Measurements from ENCODE around the gene COL23A1. TPM values are rescaled to one million over a fixed set of nuclear protein-coding genes. Genes with fewer than 3 reads are reported as not detected.

The COL23A1 gene
- total and polyA plus RNA-seq, 3 experiments from 2014 or later: 0.20 to 0.28 TPM; not detected in 1

- H3K36me3 Mint-ChIP-seq: no peaks in the 10 kb centered on the region
- H3K27me3 ChIP-seq (ENCODE audit: insufficient read depth, low read length, poor library complexity, severe bottlenecking): no peaks in the 10 kb centered on the region
- POLR2A ChIA-PET: no interaction called here
These were observed 132.7 kb downstream of the COL23A1 start for GRCh38 chr5:178457471-178457870.

GRCh38 chr5:178455480-178455835 is 134.7 kb downstream of the COL23A1 start:
- H3K4me1 ChIP-seq (ENCODE audit: insufficient read depth, low read length): no peaks in the 10 kb centered on the region
- Mint-ChIP-seq H3K4me1 (no peaks in the 10 kb centered on the region), H3K27me3 (peaks cover 0 to 2% of the 10 kb centered on the region in 2 donors), H3K9me3 (no peaks in the 10 kb centered on the region), H3K27ac (no peak overlapping the region), H3K36me3 (no peaks in the 10 kb centered on the region), H3K4me3 (no peak overlapping the region)
- POLR2A ChIA-PET: no interaction called here
- H3K9me3 ChIP-seq (ENCODE audit: low read length): no peaks in the 10 kb centered on the region
- no peak for DNase-seq
- no peak overlapping the region for H3K27ac ChIP-seq (ENCODE audit: low read depth, low read length)
- H3K4me3 ChIP-seq (ENCODE audit: low read length): no peak overlapping the region
- H3K36me3 ChIP-seq (ENCODE audit: insufficient read depth, low read length): no peaks in the 10 kb centered on the region
- CTCF ChIA-PET: no interaction called here
- H3K27me3 ChIP-seq (ENCODE audit: insufficient read depth, low read length, poor library complexity, severe bottlenecking): no peaks in the 10 kb centered on the region

More at GRCh38 chr5:178457471-178457870, 132.7 kb downstream of the COL23A1 start:
- CTCF ChIA-PET: no interaction called here
- Mint-ChIP-seq H3K4me3 (no peak overlapping the region), H3K9me3 (no peaks in the 10 kb centered on the region), H3K27ac (peak overlapping the region in 1 of 8 donors; percentile 54), H3K27me3 (no peaks in the 10 kb centered on the region), H3K4me1 (no peaks in the 10 kb centered on the region)
- no peak for DNase-seq
- H3K4me3 ChIP-seq (ENCODE audit: low read length): no peak overlapping the region
- H3K9me3 ChIP-seq (ENCODE audit: low read length): no peaks in the 10 kb centered on the region
- H3K36me3 ChIP-seq (ENCODE audit: insufficient read depth, low read length): no peaks in the 10 kb centered on the region
- no peaks in the 10 kb centered on the region for H3K4me1 ChIP-seq (ENCODE audit: insufficient read depth, low read length)
- no peak overlapping the region for H3K27ac ChIP-seq (ENCODE audit: low read depth, low read length)

- no peaks in the 10 kb centered on the region for H3K4me1 ChIP-seq (ENCODE audit: insufficient read depth, low read length)
- no peak overlapping the region for H3K4me3 Mint-ChIP-seq
- no peak overlapping the region for H3K27ac Mint-ChIP-seq
These were observed 135.2 kb downstream of the COL23A1 start for GRCh38 chr5:178454821-178455479.

GRCh38 chr5:178454303-178454702 is 135.9 kb downstream of the COL23A1 start:
- DNase-seq: no peak
- Mint-ChIP-seq H3K27me3 (peaks cover 9 to 11% of the 10 kb centered on the region in 2 donors), H3K4me3 (no peak overlapping the region), H3K9me3 (no peaks in the 10 kb centered on the region), H3K27ac (no peak overlapping the region), H3K36me3 (no peaks in the 10 kb centered on the region), H3K4me1 (no peaks in the 10 kb centered on the region)
- CTCF ChIA-PET: no interaction called here
- Histone ChIP-seq H3K27me3 (ENCODE audit: insufficient read depth, low read length, poor library complexity, severe bottlenecking) (no peaks in the 10 kb centered on the region), H3K4me1 (ENCODE audit: insufficient read depth, low read length) (no peaks in the 10 kb centered on the region), H3K4me3 (ENCODE audit: low read length) (no peak overlapping the region), H3K9me3 (ENCODE audit: low read length) (no peaks in the 10 kb centered on the region), H3K36me3 (ENCODE audit: insufficient read depth, low read length) (no peaks in the 10 kb centered on the region), H3K27ac (ENCODE audit: low read depth, low read length) (no peak overlapping the region)
- POLR2A ChIA-PET: no interaction called here

More at GRCh38 chr5:178454821-178455479, 135.2 kb downstream of the COL23A1 start:
- Mint-ChIP-seq H3K9me3 (no peaks in the 10 kb centered on the region), H3K36me3 (no peaks in the 10 kb centered on the region), H3K4me1 (no peaks in the 10 kb centered on the region), H3K27me3 (peaks cover 4 to 7% of the 10 kb centered on the region in 2 donors)
- no peak overlapping the region for H3K4me3 ChIP-seq (ENCODE audit: low read length)
- no peak for DNase-seq
- no peaks in the 10 kb centered on the region for H3K27me3 ChIP-seq (ENCODE audit: insufficient read depth, low read length, poor library complexity, severe bottlenecking)
- H3K9me3 ChIP-seq (ENCODE audit: low read length): no peaks in the 10 kb centered on the region
- POLR2A ChIA-PET: no interaction called here
- CTCF ChIA-PET: no interaction called here
- H3K36me3 ChIP-seq (ENCODE audit: insufficient read depth, low read length): no peaks in the 10 kb centered on the region
- no peak overlapping the region for H3K27ac ChIP-seq (ENCODE audit: low read depth, low read length)

GRCh38 chr5:178453224-178453623 is 137.0 kb downstream of the COL23A1 start:
- CTCF ChIA-PET: no interaction called here
- H3K9me3 Mint-ChIP-seq: no peaks in the 10 kb centered on the region
- H3K4me1 ChIP-seq (ENCODE audit: insufficient read depth, low read length): no peaks in the 10 kb centered on the region
- no peak for DNase-seq
- no peak overlapping the region for H3K4me3 ChIP-seq (ENCODE audit: low read length)
- no peaks in the 10 kb centered on the region for H3K9me3 ChIP-seq (ENCODE audit: low read length)
- POLR2A ChIA-PET: no interaction called here
- no peaks in the 10 kb centered on the region for H3K36me3 ChIP-seq (ENCODE audit: insufficient read depth, low read length)
- H3K4me3 Mint-ChIP-seq: no peak overlapping the region
- peaks cover 9 to 19% of the 10 kb centered on the region in 2 donors for H3K27me3 Mint-ChIP-seq
- H3K27ac ChIP-seq (ENCODE audit: low read depth, low read length): no peak overlapping the region
- H3K4me1 Mint-ChIP-seq: no peaks in the 10 kb centered on the region
- H3K27ac Mint-ChIP-seq: no peak overlapping the region
- H3K27me3 ChIP-seq (ENCODE audit: insufficient read depth, low read length, poor library complexity, severe bottlenecking): no peaks in the 10 kb centered on the region
- no peaks in the 10 kb centered on the region for H3K36me3 Mint-ChIP-seq

GRCh38 chr5:178450121-178451028 is 139.8 kb downstream of the COL23A1 start:
- H3K36me3 ChIP-seq (ENCODE audit: insufficient read depth, low read length): no peaks in the 10 kb centered on the region
- no peaks in the 10 kb centered on the region for H3K36me3 Mint-ChIP-seq
- POLR2A ChIA-PET: no interaction called here
- no peak overlapping the region for H3K4me3 Mint-ChIP-seq
- no peaks in the 10 kb centered on the region for H3K9me3 ChIP-seq (ENCODE audit: low read length)
- no peak overlapping the region for H3K4me3 ChIP-seq (ENCODE audit: low read length)
- H3K4me1 Mint-ChIP-seq: no peaks in the 10 kb centered on the region
- DNase-seq: no peak
- H3K27ac Mint-ChIP-seq: no peak overlapping the region
- peaks cover 11 to 27% of the 10 kb centered on the region in 2 donors for H3K27me3 Mint-ChIP-seq
- H3K9me3 Mint-ChIP-seq: peaks cover 0 to 3% (median 0%) of the 10 kb centered on the region in 5 donors
- H3K27ac ChIP-seq (ENCODE audit: low read depth, low read length): no peak overlapping the region
- H3K27me3 ChIP-seq (ENCODE audit: insufficient read depth, low read length, poor library complexity, severe bottlenecking): no peaks in the 10 kb centered on the region
- no peaks in the 10 kb centered on the region for H3K4me1 ChIP-seq (ENCODE audit: insufficient read depth, low read length)
- CTCF ChIA-PET: interaction anchor here (1.0 kb wide), 1 partner anchor 11 kb away, joined by 4 read pairs; no protein-coding TSS in a partner anchor

GRCh38 chr5:178449163-178450070 is 140.8 kb downstream of the COL23A1 start:
- H3K4me3 Mint-ChIP-seq: no peak overlapping the region
- CTCF ChIA-PET: no interaction called here

More at GRCh38 chr5:178449163-178450070, 140.8 kb downstream of the COL23A1 start:
- H3K36me3 Mint-ChIP-seq: no peaks in the 10 kb centered on the region
- no peaks in the 10 kb centered on the region for H3K4me1 Mint-ChIP-seq
- DNase-seq: no peak
- peaks cover 0 to 5% (median 1%) of the 10 kb centered on the region in 5 donors for H3K9me3 Mint-ChIP-seq
- POLR2A ChIA-PET: no interaction called here
- H3K36me3 ChIP-seq (ENCODE audit: insufficient read depth, low read length): no peaks in the 10 kb centered on the region
- H3K27ac Mint-ChIP-seq: no peak overlapping the region
- H3K27ac ChIP-seq (ENCODE audit: low read depth, low read length): peak overlapping the region; percentile 28
- H3K4me1 ChIP-seq (ENCODE audit: insufficient read depth, low read length): no peaks in the 10 kb centered on the region
- H3K27me3 ChIP-seq (ENCODE audit: insufficient read depth, low read length, poor library complexity, severe bottlenecking): no peaks in the 10 kb centered on the region
- no peak overlapping the region for H3K4me3 ChIP-seq (ENCODE audit: low read length)
- peaks cover 16 to 34% of the 10 kb centered on the region in 2 donors for H3K27me3 Mint-ChIP-seq
- no peaks in the 10 kb centered on the region for H3K9me3 ChIP-seq (ENCODE audit: low read length)
